Measurements from ENCODE around the gene STX2.

GRCh38 chr12:130818635-130819576 is 20.1 kb downstream of the STX2 start:
- TF ChIP-seq ARNT (IDR thresholded peaks at IDR 0.05) (no peak), TARDBP (IDR thresholded peaks at IDR 0.05) (no peak), SUZ12 (IDR thresholded peaks at IDR 0.05) (no peak)
